HCT116 (cell line): Measurements from ENCODE around the gene SLC12A8. TPM values are rescaled to one million over a fixed set of nuclear protein-coding genes. Genes with fewer than 3 reads are reported as not detected.

ENCODE experiments used
- ATAC-seq: fragments of 200-7000 bp; cut with Tn5 transposase; 2 replicates; pipeline ENCODE4 v1.9.1; 2020; ENCODE audit warnings: mild to moderate bottlenecking, moderate library complexity
- BruUV-seq: library from RNA; stranded (reverse); fragments of 400-500 nt; replicated peaks from 2 replicates; lab custom pipeline; 2021; lab: Mats Ljungman, UMichigan
- CTCF ChIA-PET: fragments of 300-600 bp; sonication (Branson Sonifier 250); formaldehyde crosslinking; loops from one replicate; lab custom pipeline; 2021; ENCODE audit warnings: antibody characterized with exemption; lab: Charles Lee
- POLR2A ChIA-PET: fragments of 300-600, 350-600 bp; sonication (Branson Sonifier 250); formaldehyde crosslinking; loops from one replicate; lab custom pipeline; 2021; ENCODE audit warnings: antibody characterized with exemption; lab: Charles Lee
- RAD21 ChIA-PET, 2 experiments: fragments of 300-600 bp; sonication (Branson Sonifier 250); formaldehyde crosslinking; loops; one replicate each; lab custom pipeline; 2023; ENCODE audit warnings: low total read pairs in 2 of 2; ENCODE audit not compliant: uncharacterized antibody in 2 of 2, unreplicated experiment in 2 of 2, low non-redundant PET in 1 of 2; lab: Charles Lee
- DNase-seq: peaks from one replicate; pipeline ENCODE4 v3.0.0-alpha.2; 2010; ENCODE audit warnings: low read depth, low spot score
- H2AFZ ChIP-seq: fragments of 200-600 bp; shearing (Covaris generic), sonication (generic); 2 replicates; pipeline ENCODE4 v1.6.1; 2017; ENCODE audit warnings: low read depth, mixed run types, mixed read lengths, antibody characterized with exemption, low read length; ENCODE audit not compliant: poor library complexity, severe bottlenecking
- H3K27ac ChIP-seq: 2 replicates; pipeline ENCODE4 v1.5.1; 2012; ENCODE audit warnings: low read depth, low read length
- H3K27me3 ChIP-seq: fragments of 200-600 bp; sonication (generic); 2 replicates; pipeline ENCODE4 v1.6.1; 2016; ENCODE audit warnings: mixed run types, low read length, mixed read lengths; ENCODE audit not compliant: insufficient read depth
- H3K36me3 ChIP-seq, 2 experiments: fragments of 200-500 bp in 1 of 2; fragments of 200-600 bp in 1 of 2; sonication (Bioruptor generic) in 1 of 2; sonication (generic) in 1 of 2; 2 replicates each; pipeline versions ENCODE4 v1.5.1 to v1.6.1; 2014 to 2016; ENCODE audit warnings: low read length in 2 of 2, inconsistent platforms in 1 of 2, mixed read lengths in 1 of 2, mixed run types in 1 of 2; ENCODE audit not compliant: insufficient read depth in 2 of 2, control insufficient read depth in 1 of 2
- H3K4me1 ChIP-seq, 2 experiments: fragments of 200-600 bp in 1 of 2; sonication (generic) in 1 of 2; 2 replicates each; pipeline versions ENCODE4 v1.5.1 to v1.6.1; 2012 to 2017; ENCODE audit warnings: low read length in 2 of 2, inconsistent platforms in 1 of 2, mild to moderate bottlenecking in 1 of 2, mixed read lengths in 1 of 2, mixed run types in 1 of 2, moderate library complexity in 1 of 2; ENCODE audit not compliant: insufficient read depth in 2 of 2, control insufficient read depth in 1 of 2
- H3K4me2 ChIP-seq: fragments of 200-600 bp; sonication (generic); 2 replicates; pipeline ENCODE4 v1.6.1; 2017; ENCODE audit warnings: mixed run types, low read length, mixed read lengths
- H3K4me3 ChIP-seq, 2 experiments: fragments of 200-600 bp in 1 of 2; sonication (generic) in 1 of 2; replicated peaks in 1 of 2; 2 replicates each; pipeline ENCODE4 v1.5.1; 2011 to 2016; ENCODE audit warnings: low read length in 2 of 2, control low read depth in 1 of 2, low read depth in 1 of 2, mild to moderate bottlenecking in 1 of 2, mixed read lengths in 1 of 2, mixed run types in 1 of 2
- H3K79me2 ChIP-seq: fragments of 200-600 bp; sonication (generic); 2 replicates; pipeline ENCODE4 v1.6.1; 2017; ENCODE audit warnings: mild to moderate bottlenecking, mixed run types, low read length, moderate library complexity, mixed read lengths; ENCODE audit not compliant: insufficient read depth
- H3K9ac ChIP-seq: fragments of 200-600 bp; sonication (generic); 2 replicates; pipeline ENCODE4 v1.6.1; 2016; ENCODE audit warnings: low read length, mixed read lengths
- H3K9me2 ChIP-seq: fragments of 200-600 bp; sonication (generic), shearing (Covaris generic); 2 replicates; pipeline ENCODE4 v1.6.1; 2017; ENCODE audit warnings: mixed run types, mild to moderate bottlenecking, moderate library complexity; ENCODE audit not compliant: insufficient read depth
- H3K9me3 ChIP-seq, 2 experiments: fragments of 200-500 bp in 1 of 2; fragments of 200-600 bp in 1 of 2; sonication (Bioruptor generic) in 1 of 2; sonication (generic) in 1 of 2; 2 replicates each; pipeline ENCODE4 v1.6.1; 2014 to 2017; ENCODE audit warnings: low read length in 2 of 2, mixed read lengths in 2 of 2, inconsistent platforms in 1 of 2, low read depth in 1 of 2, mild to moderate bottlenecking in 1 of 2, mixed run types in 1 of 2, moderate library complexity in 1 of 2; ENCODE audit not compliant: control insufficient read depth in 1 of 2, insufficient read depth in 1 of 2
- H4K20me1 ChIP-seq: fragments of 200-600 bp; sonication (generic), shearing (Covaris generic); 2 replicates; pipeline ENCODE4 v1.6.1; 2017; ENCODE audit warnings: mixed run types, mild to moderate bottlenecking, moderate library complexity; ENCODE audit not compliant: insufficient read depth
- ATF3 ChIP-seq: IDR thresholded peaks from 2 replicates; pipeline ENCODE4 v1.6.1; 2012
- CBX3 ChIP-seq: IDR thresholded peaks from 2 replicates; pipeline ENCODE4 v1.6.1; 2012; ENCODE audit warnings: low read depth
- CEBPB ChIP-seq: IDR thresholded peaks from 2 replicates; pipeline ENCODE4 v1.6.1; 2012; ENCODE audit warnings: low read depth
- CTCF ChIP-seq, 3 experiments: fragments of 200-600 bp in 1 of 3; sonication (generic) in 1 of 3; IDR thresholded peaks in 2 of 3; conservative IDR thresholded peaks in 1 of 3; 2 replicates each; pipeline ENCODE4 v1.5.1; 2012 to 2017; ENCODE audit warnings: low read depth in 2 of 3, low read length in 2 of 3, antibody characterized with exemption in 1 of 3, borderline replicate concordance in 1 of 3, control low read depth in 1 of 3, mild to moderate bottlenecking in 1 of 3, mixed read lengths in 1 of 3, mixed run types in 1 of 3, moderate library complexity in 1 of 3; ENCODE audit not compliant: insufficient read depth in 1 of 3
- EGR1 ChIP-seq: IDR thresholded peaks from 2 replicates; pipeline ENCODE4 v1.6.1; 2012; ENCODE audit warnings: low read depth
- ELF1 ChIP-seq: IDR thresholded peaks from 2 replicates; pipeline ENCODE4 v1.6.1; 2012; ENCODE audit warnings: low read depth, borderline replicate concordance
- EZH2 ChIP-seq: fragments of 200-600 bp; sonication (generic); IDR thresholded peaks from 2 replicates; pipeline ENCODE4 v1.6.1; 2017; ENCODE audit warnings: antibody characterized with exemption, mixed run types
- EZH2phosphoT487 ChIP-seq: fragments of 200-600 bp; IDR thresholded peaks from 2 replicates; pipeline ENCODE4 v1.6.1; 2018; ENCODE audit warnings: antibody characterized with exemption, borderline replicate concordance
- FOSL1 ChIP-seq: IDR thresholded peaks from 2 replicates; pipeline ENCODE4 v1.6.1; 2012; ENCODE audit warnings: low read depth
- JUND ChIP-seq: IDR thresholded peaks from 2 replicates; pipeline ENCODE4 v1.6.1; 2012
- MAX ChIP-seq: IDR thresholded peaks from 2 replicates; pipeline ENCODE4 v1.6.1; 2012
- POLR2A ChIP-seq: IDR thresholded peaks from 2 replicates; pipeline ENCODE4 v1.7.0; 2011; ENCODE audit warnings: borderline replicate concordance; ENCODE audit not compliant: insufficient read depth, insufficient read length; ENCODE audit errors: extremely low read depth
- POLR2AphosphoS5 ChIP-seq: IDR thresholded peaks from 2 replicates; pipeline ENCODE4 v1.6.1; 2011; ENCODE audit warnings: mild to moderate bottlenecking, low read depth, low read length, moderate library complexity
- RAD21 ChIP-seq: IDR thresholded peaks from 2 replicates; pipeline ENCODE4 v1.6.1; 2012; ENCODE audit warnings: low read depth, mild to moderate bottlenecking
- SIN3A ChIP-seq: IDR thresholded peaks from 2 replicates; pipeline ENCODE4 v1.6.1; 2012; ENCODE audit warnings: low read depth
- SP1 ChIP-seq: IDR thresholded peaks from 2 replicates; pipeline ENCODE4 v1.6.1; 2012; ENCODE audit warnings: low read depth
- TCF7L2 ChIP-seq: IDR thresholded peaks from 2 replicates; pipeline ENCODE4 v1.7.0; 2011; ENCODE audit warnings: borderline replicate concordance, inconsistent platforms; ENCODE audit not compliant: insufficient read depth, insufficient read length; ENCODE audit errors: extremely low read depth
- YY1 ChIP-seq: IDR thresholded peaks from 2 replicates; pipeline ENCODE4 v1.6.1; 2011; ENCODE audit warnings: low read length, low read depth, moderate library complexity, mild to moderate bottlenecking; ENCODE audit not compliant: insufficient replicate concordance; ENCODE audit errors: extremely low read depth
- intact Hi-C: fragments of 100-400 bp; cut with micrococcal nuclease; formaldehyde crosslinking; loops from 2 replicates; pipeline ENCODE4 v1.10.0; 2022
- total RNA-seq: library from RNA; stranded (reverse); gene quantifications from one replicate; pipeline ENCODE4 v1.2.1, GENCODE V29; 2021; ENCODE audit not compliant: unreplicated experiment

The SLC12A8 gene
- total RNA-seq, 1 experiment from 2014 or later: 19.9 TPM

- Histone ChIP-seq H4K20me1 (no peaks in the 10 kb centered on the region), H3K4me3 (no peak overlapping the region)
- CTCF ChIA-PET: interaction anchor here (1.3 kb wide), 1 partner anchor 11 kb away, joined by 4 read pairs; no protein-coding TSS in a partner anchor
- TF ChIP-seq RAD21: no peak
- no peak for TF ChIP-seq EZH2phosphoT487
- TF ChIP-seq EGR1: no peak
- no peak for TF ChIP-seq JUND
- no peak for TF ChIP-seq POLR2AphosphoS5
- TF ChIP-seq SP1: no peak
- no peak for TF ChIP-seq ATF3
- TF ChIP-seq CEBPB: no peak
- TF ChIP-seq, all 23 proteins: peak for 0
- Histone ChIP-seq H3K79me2 (no peaks in the 10 kb centered on the region), H3K4me1 (no peaks in the 10 kb centered on the region; a peak in 1 of 4 replicates), H3K4me2 (no peak overlapping the region), H3K36me3 (peaks cover 0 to 5% of the 10 kb centered on the region in 2 experiments; a peak in 1 of 4 replicates), H2AFZ (no peak overlapping the region), H3K27me3 (no peaks in the 10 kb centered on the region), H3K9me2 (no peaks in the 10 kb centered on the region), H3K9ac (no peak overlapping the region), H3K9me3 (no peaks in the 10 kb centered on the region), H3K27ac (no peak overlapping the region)
- RAD21 ChIA-PET: no interaction called here
- ATAC-seq: no peak
- DNase-seq: no peak
- BruUV-seq: no TSS peak
- intact Hi-C loops: no loop called here
- POLR2A ChIA-PET: no interaction called here
Measured at GRCh38 chr3:125161607-125162219, 50.8 kb downstream of the SLC12A8 start.

- Histone ChIP-seq H3K9ac (no peak overlapping the region), H4K20me1 (no peaks in the 10 kb centered on the region), H3K27me3 (no peaks in the 10 kb centered on the region), H3K4me3 (no peak overlapping the region), H3K9me2 (no peaks in the 10 kb centered on the region), H3K79me2 (no peaks in the 10 kb centered on the region), H3K27ac (no peak overlapping the region), H3K4me2 (no peak overlapping the region), H3K9me3 (no peaks in the 10 kb centered on the region), H2AFZ (no peak overlapping the region), H3K36me3 (peaks cover 0 to 5% of the 10 kb centered on the region in 2 experiments; a peak in 1 of 4 replicates), H3K4me1 (no peaks in the 10 kb centered on the region; a peak in 1 of 4 replicates)
- ChIA-PET RAD21 (no interaction called here), POLR2A (no interaction called here), CTCF (interaction anchor here (1.3 kb wide), 1 partner anchor 10 kb away, joined by 4 read pairs; no protein-coding TSS in a partner anchor)
- ATAC-seq (no peak), DNase-seq (no peak)
- no TSS peak for BruUV-seq
- intact Hi-C loops: no loop called here
- no peak for TF ChIP-seq EZH2phosphoT487
- TF ChIP-seq JUND: no peak
- no peak for TF ChIP-seq SIN3A
- no peak for TF ChIP-seq RAD21
- no peak for TF ChIP-seq MAX
- TF ChIP-seq ELF1: no peak
- no peak for TF ChIP-seq TCF7L2
- TF ChIP-seq POLR2A: no peak
- no peak for TF ChIP-seq YY1
- no peak for TF ChIP-seq EGR1
- no peak for TF ChIP-seq POLR2AphosphoS5
- no peak for TF ChIP-seq CTCF (IDR thresholded peaks at IDR 0.05 in 2 of 3, conservative IDR thresholded peaks at IDR 0.05 in 1 of 3; ENCODE audit: borderline replicate concordance in 1 of 3, insufficient read depth in 1 of 3, low read depth in 2 of 3, low read length in 2 of 3)
- no peak for TF ChIP-seq FOSL1
- TF ChIP-seq SP1: no peak
- TF ChIP-seq EZH2: no peak
- TF ChIP-seq CBX3: no peak
Measured at GRCh38 chr3:125160606-125161371, 51.8 kb downstream of the SLC12A8 start.
